ENCODE measurements around the gene TRPM8. TPM values are rescaled to one million over a fixed set of nuclear protein-coding genes. Genes with fewer than 3 reads are reported as not detected.

TRPM8 gene
- total RNA-seq, 3 donors from 2014 or later (not counting 1 experiment from before 2014, with no cell fraction given): not detected

GRCh38 chr2:234031207-234031606 lies 114.0 kb downstream of the TRPM8 start:
- no peak for TF ChIP-seq CTCF (IDR thresholded peaks at IDR 0.05)
- Mint-ChIP-seq H3K27ac (peak overlapping the region; percentile 47 to 83), H3K36me3 (peaks cover 16% of the 10 kb centered on the region), H3K27me3 (ENCODE audit: low read depth in 2 of 2) (no peaks in the 10 kb centered on the region), H3K4me1 (peaks cover 70 to 74% of the 10 kb centered on the region in 2 donors), H3K9me3 (peaks cover 8 to 11% of the 10 kb centered on the region in 2 donors), H3K4me3 (peak overlapping the region; percentile 17)
- peak overlapping the region; percentile 58 for H3K27ac ChIP-seq (ENCODE audit: low read length)
- no peak overlapping the region for H3K4me3 ChIP-seq (ENCODE audit: low read length)
- DNase-seq: no peak
- H3K27me3 ChIP-seq (ENCODE audit: control insufficient read depth, insufficient read depth, low read length): no peaks in the 10 kb centered on the region
- peaks cover 49% of the 10 kb centered on the region for H3K4me1 ChIP-seq (ENCODE audit: control insufficient read depth, insufficient read depth, low read length)
- H3K9me3 ChIP-seq (ENCODE audit: control insufficient read depth, insufficient read depth, low read length): peaks cover 11% of the 10 kb centered on the region
- intact Hi-C loops (cut with micrococcal nuclease): loop anchor here (5.0 kb wide), 2 partner anchors 46 to 391 kb away; no protein-coding TSS in a partner anchor
- no peak for ATAC-seq
- 81% methylated on average over 2 of the region's 2 CpGs for WGBS (ENCODE audit: insufficient coverage)
- H3K36me3 ChIP-seq (ENCODE audit: control insufficient read depth, insufficient read depth, low read length): no peaks in the 10 kb centered on the region

GRCh38 chr2:234032279-234032856 lies 115.2 kb downstream of the TRPM8 start:
- Mint-ChIP-seq H3K4me1 (peaks cover 59 to 62% of the 10 kb centered on the region in 2 donors), H3K4me3 (peak overlapping the region; percentile 71), H3K27ac (peak overlapping the region; percentile 83 to 85), H3K9me3 (peaks cover 14 to 15% of the 10 kb centered on the region in 2 donors), H3K27me3 (ENCODE audit: low read depth in 2 of 2) (no peaks in the 10 kb centered on the region), H3K36me3 (peaks cover 28% of the 10 kb centered on the region)
- peaks cover 37% of the 10 kb centered on the region for H3K4me1 ChIP-seq (ENCODE audit: control insufficient read depth, insufficient read depth, low read length)
- H3K4me3 ChIP-seq (ENCODE audit: low read length): no peak overlapping the region
- peak overlapping the region; percentile 58 for H3K27ac ChIP-seq (ENCODE audit: low read length)
- H3K27me3 ChIP-seq (ENCODE audit: control insufficient read depth, insufficient read depth, low read length): no peaks in the 10 kb centered on the region
- H3K9me3 ChIP-seq (ENCODE audit: control insufficient read depth, insufficient read depth, low read length): peaks cover 11% of the 10 kb centered on the region
- TF ChIP-seq CTCF (IDR thresholded peaks at IDR 0.05): no peak
- WGBS (ENCODE audit: insufficient coverage): 29% methylated on average over 1 of the region's 1 CpG
- intact Hi-C loops (cut with micrococcal nuclease): loop anchor here (1.0 to 5.0 kb wide), 4 partner anchors 42 to 390 kb away; no protein-coding TSS in a partner anchor
- no peaks in the 10 kb centered on the region for H3K36me3 ChIP-seq (ENCODE audit: control insufficient read depth, insufficient read depth, low read length)
- peak in 1 of 2 donors; percentile 80 for DNase-seq
- peak; percentile 73 to 90 (median 83) for ATAC-seq

GRCh38 chr2:234033174-234033573 lies 116.0 kb downstream of the TRPM8 start:
- intact Hi-C loops (cut with micrococcal nuclease): loop anchor here (2.0 to 5.0 kb wide), 3 partner anchors 44 to 389 kb away; no protein-coding TSS in a partner anchor
- H3K9me3 ChIP-seq (ENCODE audit: control insufficient read depth, insufficient read depth, low read length): peaks cover 11% of the 10 kb centered on the region
- peak overlapping the region; percentile 58 for H3K27ac ChIP-seq (ENCODE audit: low read length)
- H3K9me3 Mint-ChIP-seq: peaks cover 9 to 10% of the 10 kb centered on the region in 2 donors
- no peaks in the 10 kb centered on the region for H3K36me3 ChIP-seq (ENCODE audit: control insufficient read depth, insufficient read depth, low read length)
- no peaks in the 10 kb centered on the region for H3K27me3 Mint-ChIP-seq (ENCODE audit: low read depth in 2 of 2)
- H3K36me3 Mint-ChIP-seq: peaks cover 32% of the 10 kb centered on the region
- no peak overlapping the region for H3K4me3 Mint-ChIP-seq
- ATAC-seq (no peak), DNase-seq (no peak)
- peaks cover 52 to 54% of the 10 kb centered on the region in 2 donors for H3K4me1 Mint-ChIP-seq
- H3K27ac Mint-ChIP-seq: peak overlapping the region; percentile 83 to 85
- 80% methylated on average over 3 of the region's 3 CpGs for WGBS (ENCODE audit: insufficient coverage)
- TF ChIP-seq CTCF (IDR thresholded peaks at IDR 0.05): no peak
- peaks cover 29% of the 10 kb centered on the region for H3K4me1 ChIP-seq (ENCODE audit: control insufficient read depth, insufficient read depth, low read length)
- H3K27me3 ChIP-seq (ENCODE audit: control insufficient read depth, insufficient read depth, low read length): no peaks in the 10 kb centered on the region
- H3K4me3 ChIP-seq (ENCODE audit: low read length): no peak overlapping the region

Data from natural killer cell (primary cell).